GM18868 (cell line): ENCODE data around the gene PRF1.

Source experiments
- ATAC-seq: cut with Tn5 transposase; IDR thresholded peaks from one replicate; pipeline ENCODE4 v1.9.1; 2021; ENCODE audit warnings: mild to moderate bottlenecking, moderate library complexity; ENCODE audit not compliant: unreplicated experiment

PRF1 gene

DNA sequence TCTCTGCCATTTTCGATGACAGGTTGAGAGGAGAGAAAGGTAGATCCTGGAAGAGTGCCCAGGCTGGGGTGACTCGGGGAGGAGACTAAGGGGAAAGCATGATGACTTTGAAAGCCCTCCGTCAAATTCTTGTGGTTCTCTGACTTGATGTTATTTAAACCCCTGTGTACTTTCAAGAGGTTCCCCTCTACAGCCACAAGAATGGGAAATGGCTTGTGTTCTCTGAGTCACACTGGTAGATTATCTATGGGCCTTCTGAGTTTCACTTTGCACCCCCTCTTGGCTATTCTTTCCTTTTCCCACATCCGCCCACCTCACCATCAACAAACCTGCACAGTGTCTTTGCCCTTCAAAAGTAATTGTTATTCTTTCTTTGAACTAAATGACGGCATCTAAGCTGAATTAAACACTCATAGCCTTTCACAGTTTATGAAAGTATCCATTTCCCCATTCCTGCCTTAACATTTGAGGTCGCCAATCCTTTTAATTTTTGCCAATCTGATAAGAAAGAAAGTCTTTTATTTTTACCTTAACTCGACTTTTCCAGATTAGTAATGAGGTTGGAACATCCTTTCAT, 24.1 kb downstream of the PRF1 start:
- peak; percentile 77 for ATAC-seq

DNA sequence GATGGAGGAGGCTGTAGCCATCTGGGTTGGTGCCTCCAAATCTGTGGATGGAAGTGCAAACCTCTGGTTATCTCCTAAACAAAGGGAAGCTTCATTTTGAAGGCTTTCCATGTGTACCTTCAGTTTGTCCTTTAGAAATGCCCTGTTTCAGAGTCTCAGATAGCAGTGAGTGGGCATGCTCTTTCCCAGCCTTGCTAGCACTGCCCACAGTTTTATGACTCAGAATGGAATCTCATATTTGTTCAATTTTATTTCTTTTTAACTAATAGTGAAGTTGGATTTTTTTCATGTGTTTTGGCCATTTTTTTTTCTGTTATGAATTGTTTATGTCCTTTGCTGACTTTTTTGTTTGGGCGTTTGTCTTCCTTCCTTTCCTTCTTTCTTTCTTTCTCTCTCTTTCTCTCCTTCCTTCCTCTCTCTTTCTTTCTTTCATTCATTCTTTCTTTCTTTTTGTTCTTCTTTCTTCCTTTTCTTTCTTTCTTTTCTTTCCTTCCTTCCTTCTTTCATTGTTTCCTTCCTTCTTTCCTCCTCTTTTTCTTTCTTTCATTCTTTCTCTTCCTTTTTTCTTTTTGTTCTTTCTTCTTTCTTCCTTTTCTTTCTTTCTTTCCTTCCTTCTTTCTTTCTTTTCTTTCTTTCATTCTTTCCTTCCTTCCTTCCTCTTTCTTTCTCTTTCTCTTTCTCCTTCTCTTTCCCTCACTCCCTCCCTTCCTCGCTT, 25.6 kb downstream of the PRF1 start:
- ATAC-seq, result no peak

DNA sequence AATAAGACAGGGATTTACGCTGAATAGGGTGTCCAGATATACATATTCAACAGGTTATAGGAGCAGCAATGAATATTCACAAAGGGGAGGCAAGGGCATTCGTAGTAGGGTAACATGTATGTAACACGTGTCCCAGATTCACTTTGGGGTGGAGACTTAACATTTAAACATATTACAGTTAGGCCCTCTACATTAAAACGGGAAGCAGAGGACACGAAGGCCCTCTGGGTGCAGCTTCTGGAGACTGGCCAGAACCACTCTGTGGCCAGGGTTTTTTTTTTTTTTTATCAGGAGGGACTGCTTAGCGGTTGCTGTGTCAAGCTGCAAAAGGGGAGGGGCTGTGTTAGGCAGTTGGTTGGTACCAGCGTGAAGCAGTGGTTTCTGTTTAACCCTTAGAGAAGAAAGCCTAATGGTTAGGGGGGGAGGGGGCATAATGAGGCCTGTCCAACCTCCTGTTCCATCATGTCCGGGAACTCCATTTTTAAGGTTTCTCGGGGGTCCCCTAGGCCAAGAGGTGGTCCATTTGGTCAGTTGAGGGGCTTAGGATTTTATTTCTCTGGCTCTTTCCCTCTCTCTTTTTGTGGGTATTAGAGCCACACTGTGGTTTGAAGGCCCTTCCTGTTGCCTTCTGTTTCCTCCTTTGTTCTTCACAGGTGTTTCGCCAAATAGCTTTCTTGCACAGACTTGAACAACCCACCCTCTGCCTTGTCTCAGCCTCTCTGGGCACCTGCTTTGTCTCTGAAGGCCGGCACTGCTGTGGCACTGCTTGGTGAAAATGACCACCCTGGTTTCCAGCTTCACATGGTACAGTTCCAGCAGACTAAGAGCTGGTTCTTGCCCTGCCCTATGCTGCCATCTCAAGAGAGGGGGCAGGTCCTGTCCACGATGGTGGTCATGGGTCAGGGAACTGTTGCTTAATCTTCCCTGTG, 26.4 kb downstream of the PRF1 start:
- peak; percentile 32 for ATAC-seq

DNA sequence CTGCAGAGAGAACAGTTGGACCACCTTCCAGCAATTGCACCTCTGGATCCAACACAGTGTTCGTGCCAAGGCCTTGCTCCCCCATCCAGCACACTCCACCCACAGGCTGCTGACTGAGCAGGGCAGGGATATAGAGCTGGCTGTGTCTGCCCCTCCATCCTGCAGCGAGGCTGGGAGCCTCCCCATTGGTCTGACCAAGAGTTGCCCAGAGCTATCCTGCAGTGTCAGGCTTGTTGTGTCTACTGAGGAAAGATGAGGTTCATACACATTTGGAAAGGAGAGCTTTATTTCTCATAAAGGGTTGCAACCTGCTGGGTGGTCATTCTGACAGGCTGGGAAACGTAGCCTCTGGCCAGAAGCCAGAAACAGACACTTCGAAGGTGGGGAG, 27.1 kb downstream of the PRF1 start:
- ATAC-seq, result no peak

DNA sequence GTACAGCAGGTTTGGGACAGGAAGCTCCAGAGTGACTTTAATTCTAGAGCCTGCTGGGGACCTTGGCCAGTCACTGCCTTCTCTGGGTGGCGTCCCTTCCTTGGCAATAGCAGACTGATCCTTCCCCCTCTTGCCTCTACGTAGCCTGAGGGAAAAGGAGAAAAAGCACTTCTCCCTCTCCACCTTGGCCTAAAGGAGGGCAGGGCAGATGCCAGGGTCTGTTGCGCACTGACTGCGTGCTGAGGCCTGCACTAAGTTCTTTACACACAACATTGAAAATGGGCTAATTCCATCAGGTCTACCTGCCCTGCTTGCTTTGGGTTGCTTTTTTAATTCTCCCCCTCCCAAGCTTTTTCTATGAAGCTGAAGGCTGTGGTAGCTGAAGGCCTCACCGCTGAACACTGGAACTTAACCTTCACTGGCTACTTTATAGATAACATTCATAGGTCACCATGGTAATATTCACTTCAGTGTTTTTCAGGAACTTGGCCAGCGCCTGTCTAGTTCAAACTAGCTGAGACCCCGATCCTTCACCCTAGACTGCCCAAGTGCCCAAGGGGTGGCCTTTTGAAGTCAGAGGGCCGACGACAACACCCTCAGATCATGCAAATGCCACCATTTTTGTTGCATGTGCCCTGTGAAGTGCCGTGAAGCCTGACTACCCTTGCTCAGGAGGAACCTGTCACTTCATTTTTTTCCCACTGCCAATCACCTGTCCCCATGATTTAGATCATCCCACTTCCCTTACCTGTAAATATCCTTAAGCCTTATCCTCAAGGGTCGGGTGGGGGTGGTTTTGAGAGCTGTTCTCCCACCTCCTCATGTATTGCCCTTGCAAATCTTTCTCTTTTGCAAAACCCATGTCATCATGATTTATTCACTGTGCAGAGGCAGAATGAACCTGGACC, 28.7 kb downstream of the PRF1 start:
- no peak for ATAC-seq

DNA sequence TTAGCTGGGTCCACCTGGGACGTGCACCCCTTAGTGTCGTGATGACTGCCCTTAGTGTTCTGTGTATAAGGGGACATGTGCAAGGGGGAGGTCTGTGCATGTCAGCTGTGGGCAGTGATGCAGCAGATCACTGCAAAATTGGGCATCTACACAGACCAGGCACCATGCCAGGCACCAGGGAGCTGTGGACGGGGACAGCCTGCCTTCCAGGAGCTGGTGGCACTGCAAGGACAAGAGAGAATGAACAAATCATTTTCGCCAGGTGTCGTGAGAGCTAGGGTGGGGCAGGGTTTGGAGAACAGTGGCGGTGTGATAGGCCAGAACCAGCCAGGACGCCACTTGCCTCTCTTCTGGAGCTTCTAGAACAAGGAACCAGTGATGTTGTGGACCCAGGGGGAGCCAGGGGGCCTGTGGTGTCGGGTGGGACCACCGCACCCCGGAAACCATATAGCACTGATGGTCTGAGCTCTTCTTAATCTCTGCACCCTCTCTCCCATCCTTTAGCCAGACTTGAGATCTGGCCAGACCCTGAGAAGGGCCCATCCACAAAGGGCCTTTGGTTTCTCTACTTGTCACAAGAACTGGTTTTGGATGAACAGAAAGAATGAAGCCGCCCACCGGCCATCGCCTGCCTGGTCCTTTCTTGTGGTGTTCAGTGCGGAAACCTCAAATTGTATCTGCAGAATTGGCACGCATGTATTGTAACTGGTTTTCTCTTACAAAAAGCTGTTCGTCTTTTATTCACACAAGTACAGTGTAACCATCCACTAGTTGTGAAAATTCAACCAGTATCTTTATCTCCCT, 30.7 kb downstream of the PRF1 start:
- ATAC-seq, result no peak

DNA sequence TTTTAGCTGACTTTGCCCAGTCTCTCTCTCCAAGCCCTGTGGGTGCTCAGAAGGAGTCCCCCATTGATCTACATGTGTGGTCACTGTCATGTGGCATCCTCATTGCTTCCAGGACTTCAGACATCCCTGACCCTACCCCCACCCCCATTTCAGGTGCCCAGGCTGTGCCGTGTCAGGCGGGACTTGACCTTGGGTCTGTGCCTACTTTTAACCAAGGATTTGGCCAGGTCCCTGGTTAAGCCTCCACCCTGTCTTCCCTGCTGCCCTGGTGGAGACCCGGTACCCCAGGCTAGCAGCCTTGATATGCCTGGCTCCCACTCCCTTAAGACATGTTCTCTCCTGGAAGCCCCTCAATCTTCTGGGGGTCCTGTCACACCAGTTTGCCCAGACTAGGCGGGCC, 31.3 kb downstream of the PRF1 start:
- ATAC-seq, result no peak

DNA sequence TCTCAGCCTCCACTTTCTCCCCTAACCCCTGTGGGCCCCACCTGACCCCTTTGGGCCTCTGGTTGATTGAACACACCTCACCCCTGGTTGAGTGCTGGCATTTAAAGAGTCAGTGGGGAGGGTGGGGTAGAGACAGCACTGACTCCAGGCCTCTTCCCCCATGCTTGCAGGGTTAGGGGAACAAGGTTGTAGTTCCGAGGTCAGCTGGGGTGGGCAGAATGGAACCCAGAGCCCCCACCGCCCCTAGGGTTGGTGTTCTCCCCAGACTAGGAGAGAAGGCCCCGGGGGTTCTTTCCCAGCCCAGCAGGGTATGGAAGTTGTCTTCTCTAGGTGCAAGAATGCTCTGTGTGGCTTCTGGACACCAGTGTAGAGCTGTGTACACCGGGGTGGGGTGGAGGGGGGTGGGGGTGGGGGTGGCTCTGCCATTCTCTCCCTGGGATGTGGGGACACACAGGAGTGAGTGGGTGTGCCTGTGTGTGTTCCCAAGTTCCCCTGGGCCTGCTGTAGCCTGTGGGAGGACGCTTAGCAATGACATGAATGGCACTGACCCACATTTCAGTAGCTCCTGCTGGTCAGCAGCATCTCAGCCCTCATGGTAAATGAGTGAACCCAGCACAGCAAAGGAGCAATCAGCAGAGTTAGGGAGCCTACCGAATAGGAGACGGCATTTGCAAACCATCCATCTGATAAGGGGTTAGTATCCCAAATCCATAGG, 33.6 kb downstream of the PRF1 start:
- no peak for ATAC-seq

DNA sequence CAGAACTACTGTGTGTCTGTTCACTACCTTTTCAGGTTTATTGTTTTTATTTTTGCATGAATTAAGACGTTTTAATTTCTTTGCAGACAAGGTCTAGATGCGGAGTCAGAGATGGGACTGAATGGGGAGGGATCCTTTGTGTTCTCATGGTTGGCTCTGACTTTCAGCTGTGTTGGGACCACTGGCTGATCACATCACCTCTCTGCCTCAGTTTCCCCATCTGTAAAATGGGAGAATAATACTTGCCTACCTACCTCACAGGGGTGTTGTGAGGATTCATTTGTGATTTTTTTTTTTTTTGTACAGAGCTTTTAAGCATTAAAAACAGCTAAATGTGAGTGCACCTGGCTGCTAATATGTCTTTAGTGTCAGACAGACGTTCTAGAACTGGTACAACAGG, 34.4 kb downstream of the PRF1 start:
- no peak for ATAC-seq

DNA sequence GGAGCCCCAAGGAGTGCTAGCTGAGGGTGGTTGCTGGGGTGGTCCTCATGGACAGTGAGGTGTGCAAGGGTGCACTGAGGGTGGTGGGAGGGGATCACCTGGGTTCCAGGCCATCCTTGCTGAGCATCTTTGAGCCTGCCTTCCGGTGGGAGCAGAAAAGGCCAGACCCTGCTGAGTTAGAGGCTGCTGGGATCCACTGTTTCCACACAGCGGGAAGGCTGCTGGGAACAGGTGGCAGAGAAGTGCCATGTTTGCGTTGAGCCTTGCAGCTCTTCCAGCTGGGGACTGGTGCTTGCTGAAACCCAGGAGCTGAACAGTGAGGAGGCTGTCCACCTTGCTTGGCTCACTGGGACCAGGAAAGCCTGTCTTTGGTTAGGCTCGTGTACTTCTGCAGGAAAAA, 34.9 kb downstream of the PRF1 start:
- ATAC-seq, result no peak

DNA sequence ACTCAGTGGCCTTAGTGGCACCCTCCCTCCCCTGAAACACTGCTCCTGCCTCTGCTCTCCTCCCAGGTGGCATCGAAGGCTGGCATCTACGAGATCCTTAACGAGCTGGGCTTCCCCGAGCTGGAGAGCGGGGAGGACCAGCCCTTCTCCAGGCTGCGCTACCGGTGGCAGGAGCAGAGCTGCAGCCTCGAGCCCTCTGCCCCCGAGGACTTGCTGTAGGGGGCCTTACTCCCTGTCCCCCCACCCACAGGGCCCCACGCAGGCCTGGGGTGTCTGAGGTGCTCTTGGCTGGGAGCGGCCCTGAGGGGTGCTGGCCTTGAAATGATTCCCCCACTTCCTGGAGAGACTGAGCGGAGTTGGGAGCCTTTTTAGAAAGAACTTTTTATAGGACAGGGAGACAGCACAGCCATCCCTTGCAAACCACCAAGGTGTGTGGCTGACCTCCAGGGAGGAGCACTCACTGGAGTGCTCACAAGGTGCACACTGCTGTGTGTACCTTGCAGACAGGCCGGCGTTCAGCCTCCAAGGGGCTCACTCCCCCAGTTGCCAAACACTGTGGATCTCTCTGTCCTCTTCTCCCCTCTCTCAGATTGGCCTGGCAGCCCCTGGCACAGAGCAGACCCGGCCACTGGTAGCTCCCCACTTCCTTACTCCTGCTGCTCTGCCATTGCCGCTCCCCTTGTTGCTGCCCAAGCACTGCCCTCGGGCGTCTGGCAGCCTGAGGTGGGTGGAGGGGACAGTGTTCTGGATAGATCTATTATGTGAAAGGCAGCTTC, 35.8 kb downstream of the PRF1 start:
- ATAC-seq, result no peak

DNA sequence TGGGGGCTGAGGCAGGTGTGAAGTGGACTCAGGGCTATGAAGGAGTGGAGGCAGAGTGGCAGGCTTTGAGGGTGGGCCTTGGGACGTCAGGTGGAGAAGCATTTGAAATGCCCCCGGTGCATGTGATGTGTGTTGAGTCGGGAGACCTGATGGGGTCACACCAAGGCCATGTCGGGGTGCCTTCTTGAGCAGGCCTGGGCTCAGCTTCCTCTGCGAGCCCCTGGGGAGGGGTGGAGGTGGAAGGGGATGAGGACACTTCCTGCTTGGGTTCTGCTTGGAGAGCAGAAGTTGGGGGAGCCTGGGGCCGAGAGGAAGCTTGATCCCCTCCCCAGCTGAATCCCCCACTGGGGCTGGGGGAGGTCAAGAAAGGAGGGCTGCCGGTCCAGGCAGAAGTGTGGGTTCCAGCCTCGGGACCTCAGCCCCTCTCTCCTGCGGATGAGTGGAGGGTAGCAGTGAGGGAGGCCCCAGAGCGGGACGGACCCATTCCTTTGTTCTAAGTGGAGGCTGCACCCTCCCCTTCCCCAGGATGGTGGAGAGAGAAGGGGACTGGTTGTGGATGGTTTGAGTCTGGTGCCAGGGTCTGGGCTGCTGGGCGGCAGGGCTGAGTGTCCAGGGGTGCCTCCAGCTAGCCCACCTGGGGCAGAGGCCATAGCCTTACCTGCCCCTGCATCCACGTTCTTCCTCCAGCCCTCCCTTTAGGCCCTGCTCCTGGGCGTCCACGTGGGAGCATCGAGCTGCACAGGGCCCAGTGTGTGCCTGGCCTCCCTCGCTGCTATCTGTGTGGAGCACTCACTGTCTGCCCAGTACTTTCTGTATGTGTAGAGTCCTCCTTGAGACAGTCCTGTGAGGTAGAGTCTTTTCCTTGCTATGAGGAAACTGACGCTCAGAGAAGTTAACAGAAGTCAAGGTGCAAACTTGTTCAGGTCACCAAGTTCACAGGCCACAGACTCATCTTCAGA, 36.7 kb downstream of the PRF1 start:
- no peak for ATAC-seq

DNA sequence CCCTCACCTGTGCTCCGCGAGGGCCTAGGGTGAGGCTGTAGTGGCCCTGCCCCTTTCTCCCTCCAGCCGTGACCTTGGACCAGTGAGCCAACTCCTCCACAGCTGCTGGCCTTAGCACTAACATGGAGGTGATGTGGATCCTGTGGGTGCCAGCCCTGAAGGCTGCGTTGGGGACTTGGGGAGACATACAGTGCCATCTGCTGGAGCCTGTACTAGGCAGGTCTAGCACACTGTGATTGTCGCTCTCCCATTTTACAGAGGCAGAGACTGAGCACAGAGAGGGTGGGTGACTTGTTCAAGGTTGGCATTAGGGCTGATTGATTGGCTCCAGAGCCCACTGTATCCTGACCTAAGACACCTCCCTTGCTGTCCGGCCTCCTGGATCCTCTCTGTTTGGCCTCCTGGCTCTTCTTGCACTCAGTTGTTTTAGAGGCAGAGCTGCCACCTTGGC, 37.6 kb downstream of the PRF1 start:
- ATAC-seq, result no peak

DNA sequence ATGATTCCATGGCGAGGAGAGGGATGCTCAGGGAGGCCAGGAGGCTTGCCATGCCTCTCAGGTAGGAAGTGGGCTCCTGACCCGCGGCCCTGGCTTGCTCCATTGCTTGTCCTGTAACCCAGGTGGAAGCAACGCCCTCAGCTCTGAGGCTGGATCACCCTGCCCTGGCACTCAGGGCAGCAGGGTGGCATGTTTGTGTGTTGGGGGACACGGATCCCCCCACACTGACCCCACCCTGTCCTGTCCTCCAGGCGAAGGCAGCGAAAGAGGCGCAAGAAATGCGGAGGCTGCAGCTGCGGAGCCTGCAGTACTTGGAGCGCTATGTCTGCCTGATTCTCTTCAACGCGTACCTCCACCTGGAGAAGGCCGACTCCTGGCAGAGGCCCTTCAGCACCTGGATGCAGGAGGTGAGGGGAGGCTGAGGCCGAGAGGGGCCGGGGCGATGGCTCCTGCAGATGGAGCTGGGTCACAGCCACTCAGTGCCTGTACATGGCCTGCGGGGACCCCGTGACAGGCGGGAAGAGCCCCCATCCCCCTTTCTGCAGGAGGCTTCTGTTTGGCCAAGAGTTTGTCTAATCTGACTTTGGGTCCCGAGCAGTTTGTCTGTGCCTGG, 38.3 kb downstream of the PRF1 start:
- no peak for ATAC-seq

DNA sequence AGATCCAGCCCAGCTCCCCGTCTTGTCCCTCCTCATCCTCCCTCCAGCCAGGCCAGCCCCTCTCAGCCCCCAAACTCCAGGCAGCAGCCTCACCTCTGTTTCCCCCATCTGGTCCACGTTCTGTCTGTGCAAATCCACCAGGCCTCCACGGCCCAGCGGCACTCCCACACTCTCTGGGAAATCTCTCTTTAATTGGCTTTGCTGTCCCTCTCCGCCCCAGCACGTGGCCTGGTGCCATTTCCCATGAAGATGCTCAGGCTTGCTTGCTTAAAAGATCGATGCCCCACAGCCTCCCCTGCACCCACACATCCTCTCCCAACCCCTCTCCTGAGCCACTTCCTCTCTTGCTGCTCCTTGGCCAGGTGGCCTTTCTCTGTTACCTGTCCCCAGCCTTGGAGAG, 39.3 kb downstream of the PRF1 start:
- no peak for ATAC-seq

DNA sequence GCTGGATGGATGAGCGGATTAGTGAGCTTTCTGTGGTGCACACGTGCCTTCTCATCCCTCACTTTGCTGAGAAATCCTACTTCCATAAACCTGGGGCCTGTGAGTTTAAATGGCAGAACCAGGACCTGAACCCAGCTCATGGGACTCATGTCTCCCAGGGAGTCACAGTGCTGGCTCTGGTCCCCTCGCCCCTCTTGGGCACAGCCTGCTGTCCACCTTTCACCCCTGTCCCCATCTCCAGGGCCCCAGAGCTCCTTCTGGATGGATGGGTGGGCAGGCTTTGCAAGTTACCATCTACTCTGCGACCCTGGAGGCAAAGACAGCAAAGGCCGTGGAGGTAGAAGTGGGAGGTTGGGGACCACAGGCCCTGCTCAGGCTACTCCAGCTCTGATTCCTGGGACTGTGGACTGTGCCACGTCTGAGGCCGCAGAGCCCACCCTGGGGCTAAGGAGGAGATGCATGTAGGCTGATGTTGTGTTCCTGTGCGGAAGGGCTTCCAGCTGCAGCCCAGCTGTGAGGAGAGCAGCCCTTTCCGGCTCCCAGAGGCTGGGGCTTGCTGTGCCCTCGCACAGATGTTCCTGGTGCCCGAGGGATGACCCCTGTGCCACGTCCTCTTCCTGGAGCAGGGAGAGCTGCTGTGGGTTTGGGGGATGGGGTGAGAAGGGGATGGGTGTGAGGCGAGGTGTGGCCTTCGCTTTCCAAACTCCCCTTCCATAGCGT, 40.3 kb downstream of the PRF1 start:
- no peak for ATAC-seq
